ENCODE results near the gene ZNF32. TPM values are rescaled to one million over a fixed set of nuclear protein-coding genes. Genes with fewer than 3 reads are reported as not detected.
A peak's percentile ranks its signal among the peaks of the same experiment; 100 is the strongest.

Gene ZNF32
- total RNA-seq, 1 donor from 2014 or later, result 25.7 TPM

DNA sequence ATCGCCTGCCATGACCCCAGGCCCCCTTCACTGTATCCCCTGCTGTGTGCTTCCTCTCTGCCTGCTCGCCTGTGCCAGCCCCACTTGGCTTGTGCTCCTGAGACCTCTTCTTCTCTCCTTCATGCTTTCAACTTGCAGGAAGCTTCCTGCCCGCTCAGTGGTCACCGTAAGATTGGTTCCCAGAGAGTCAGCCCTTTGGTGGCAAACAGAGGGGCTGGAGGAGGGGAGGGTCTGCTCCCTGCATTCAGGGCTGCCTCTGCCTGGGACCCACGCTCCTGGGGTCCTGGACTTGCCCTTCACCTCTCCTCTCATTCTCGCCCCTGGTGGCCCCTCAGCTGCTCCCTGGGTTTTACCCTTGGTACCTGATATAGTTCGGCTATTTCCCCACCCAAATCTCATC lies 45.8 kb upstream of the ZNF32 start:
- TF ChIP-seq CTCF (IDR thresholded peaks at IDR 0.05; ENCODE audit: unreplicated experiment), result no peak
- no peaks in the 10 kb centered on the region for H3K9me3 Mint-ChIP-seq (ENCODE audit: unreplicated experiment)
- no peak for DNase-seq (ENCODE audit: low spot score)
- H3K36me3 Mint-ChIP-seq (ENCODE audit: low read depth, unreplicated experiment), result no peaks in the 10 kb centered on the region
- H3K27me3 Mint-ChIP-seq (ENCODE audit: unreplicated experiment), result peaks cover 3% of the 10 kb centered on the region
- H3K4me3 Mint-ChIP-seq (ENCODE audit: unreplicated experiment), result no peak overlapping the region
- peaks cover 8% of the 10 kb centered on the region for H3K4me1 Mint-ChIP-seq (ENCODE audit: unreplicated experiment)
- no peak overlapping the region for H3K27ac Mint-ChIP-seq (ENCODE audit: unreplicated experiment)

DNA sequence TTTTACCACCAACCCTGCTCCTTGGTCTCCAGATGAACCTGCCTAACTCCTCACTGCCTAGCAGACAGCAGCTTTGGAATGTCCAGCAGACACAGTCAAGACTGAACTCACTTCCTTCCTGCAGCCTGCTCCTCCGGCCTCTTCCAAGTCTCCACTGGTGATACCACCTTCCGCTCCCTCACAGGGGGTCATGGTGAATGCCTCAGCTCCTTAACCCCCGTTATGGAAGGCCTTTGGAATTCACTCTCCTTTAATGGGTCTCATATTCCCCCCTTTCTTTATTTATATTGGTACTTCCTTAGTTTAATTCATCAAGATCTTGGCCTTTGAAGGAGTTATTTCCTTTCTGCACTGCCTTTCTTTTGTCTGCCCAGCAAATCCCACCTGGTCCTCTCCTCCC lies 44.9 kb upstream of the ZNF32 start:
- no peak for DNase-seq (ENCODE audit: low spot score)
- no peak overlapping the region for H3K4me3 Mint-ChIP-seq (ENCODE audit: unreplicated experiment)
- H3K27ac Mint-ChIP-seq (ENCODE audit: unreplicated experiment), result no peak overlapping the region
- peaks cover 8% of the 10 kb centered on the region for H3K4me1 Mint-ChIP-seq (ENCODE audit: unreplicated experiment)
- no peak for TF ChIP-seq CTCF (IDR thresholded peaks at IDR 0.05; ENCODE audit: unreplicated experiment)
- peaks cover 6% of the 10 kb centered on the region for H3K27me3 Mint-ChIP-seq (ENCODE audit: unreplicated experiment)
- no peaks in the 10 kb centered on the region for H3K9me3 Mint-ChIP-seq (ENCODE audit: unreplicated experiment)
- H3K36me3 Mint-ChIP-seq (ENCODE audit: low read depth, unreplicated experiment), result no peaks in the 10 kb centered on the region

GRCh38 chr10:43692051-43692825 lies 43.6 kb upstream of the ZNF32 start:
- Mint-ChIP-seq H3K9me3 (ENCODE audit: unreplicated experiment) (no peaks in the 10 kb centered on the region), H3K4me1 (ENCODE audit: unreplicated experiment) (peaks cover 8% of the 10 kb centered on the region), H3K27me3 (ENCODE audit: unreplicated experiment) (peaks cover 9% of the 10 kb centered on the region), H3K4me3 (ENCODE audit: unreplicated experiment) (no peak overlapping the region), H3K27ac (ENCODE audit: unreplicated experiment) (no peak overlapping the region), H3K36me3 (ENCODE audit: low read depth, unreplicated experiment) (no peaks in the 10 kb centered on the region)
- no peak for DNase-seq (ENCODE audit: low spot score)
- no peak for TF ChIP-seq CTCF (IDR thresholded peaks at IDR 0.05; ENCODE audit: unreplicated experiment)

DNA sequence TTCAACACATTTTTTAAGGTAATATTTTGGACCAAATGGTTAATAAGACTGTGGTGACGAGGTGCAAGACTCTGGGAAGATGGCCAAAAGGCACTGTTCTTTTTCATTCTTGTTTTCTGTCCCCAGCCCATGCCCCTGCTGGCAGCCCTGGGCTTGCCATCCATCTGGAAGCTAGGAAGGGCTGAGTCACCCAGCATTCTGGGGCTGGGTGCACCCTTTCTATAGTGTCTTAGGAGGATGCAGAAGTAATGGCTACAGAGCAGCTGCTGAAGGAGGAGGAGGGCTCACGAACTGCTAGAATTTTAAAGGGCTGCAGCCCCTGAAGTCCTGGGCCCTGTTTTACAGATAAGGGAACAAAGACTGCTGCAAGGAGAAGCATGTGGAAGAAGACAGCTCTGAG lies 42.8 kb upstream of the ZNF32 start:
- no peaks in the 10 kb centered on the region for H3K36me3 Mint-ChIP-seq (ENCODE audit: low read depth, unreplicated experiment)
- H3K4me3 Mint-ChIP-seq (ENCODE audit: unreplicated experiment), result no peak overlapping the region
- TF ChIP-seq CTCF (IDR thresholded peaks at IDR 0.05; ENCODE audit: unreplicated experiment), result no peak
- peaks cover 10% of the 10 kb centered on the region for H3K27me3 Mint-ChIP-seq (ENCODE audit: unreplicated experiment)
- no peak overlapping the region for H3K27ac Mint-ChIP-seq (ENCODE audit: unreplicated experiment)
- no peak for DNase-seq (ENCODE audit: low spot score)
- H3K4me1 Mint-ChIP-seq (ENCODE audit: unreplicated experiment), result peaks cover 8% of the 10 kb centered on the region
- H3K9me3 Mint-ChIP-seq (ENCODE audit: unreplicated experiment), result no peaks in the 10 kb centered on the region

- H3K36me3 Mint-ChIP-seq (ENCODE audit: low read depth, unreplicated experiment), result no peaks in the 10 kb centered on the region
- peak overlapping the region; percentile 85 for H3K4me3 Mint-ChIP-seq (ENCODE audit: unreplicated experiment)
- peaks cover 8% of the 10 kb centered on the region for H3K4me1 Mint-ChIP-seq (ENCODE audit: unreplicated experiment)
- peak overlapping the region; percentile 54 for H3K27ac Mint-ChIP-seq (ENCODE audit: unreplicated experiment)
- H3K27me3 Mint-ChIP-seq (ENCODE audit: unreplicated experiment), result peaks cover 10% of the 10 kb centered on the region
- peak; percentile 88 for DNase-seq (ENCODE audit: low spot score)
- H3K9me3 Mint-ChIP-seq (ENCODE audit: unreplicated experiment), result no peaks in the 10 kb centered on the region
- peak; percentile 97 for TF ChIP-seq CTCF (IDR thresholded peaks at IDR 0.05; ENCODE audit: unreplicated experiment)
Observed at GRCh38 chr10:43689955-43690771, 41.5 kb upstream of the ZNF32 start.

All from endothelial cell (in vitro differentiated cells).